Medulla oblongata (tissue), 1 donor: ENCODE measurements around the gene RPRD1A.
"Not testable (repeated sequence)": the region's sequence is repeated elsewhere in the genome, so short reads cannot be mapped to it uniquely, and the experiment has no call there.

Source experiments
- DNase-seq: peaks from one replicate; pipeline ENCODE4 v3.0.0-alpha.2; 2015; ENCODE audit errors: extremely low spot score

The RPRD1A gene

GRCh38 chr18:35969676-35970075 is 97.7 kb downstream of the RPRD1A start:
- no peak for DNase-seq

- no peak for DNase-seq
Measured at GRCh38 chr18:35968278-35968880, 99.0 kb downstream of the RPRD1A start.

GRCh38 chr18:35967866-35968265 is 99.5 kb downstream of the RPRD1A start:
- DNase-seq: not testable (repeated sequence)

DNA sequence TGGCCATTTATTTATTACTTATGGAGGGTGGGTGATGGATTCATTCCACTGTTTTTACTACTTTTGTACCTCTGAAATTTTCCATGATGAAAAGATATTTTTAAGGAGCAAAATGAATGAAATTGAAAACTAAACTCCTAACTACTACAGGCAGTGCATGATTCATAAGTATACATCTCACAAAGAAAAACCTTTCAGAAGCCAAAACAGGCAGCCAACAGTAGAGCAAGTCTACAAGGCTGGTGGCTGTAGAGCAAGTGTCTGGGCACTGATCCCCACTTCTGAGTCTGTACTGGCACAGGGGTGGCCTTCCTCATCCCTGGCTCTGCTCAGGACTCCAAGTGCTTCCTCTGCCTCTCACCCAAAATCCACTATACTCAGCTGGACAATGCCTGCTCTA is 103.0 kb downstream of the RPRD1A start:
- DNase-seq: peak; percentile 14

- DNase-seq: no peak
Measured at GRCh38 chr18:35962320-35962719, 105.0 kb downstream of the RPRD1A start.

GRCh38 chr18:35956226-35956625 is 111.1 kb downstream of the RPRD1A start:
- no peak for DNase-seq

- DNase-seq: no peak
Measured at GRCh38 chr18:35953688-35954087, 113.7 kb downstream of the RPRD1A start.

- no peak for DNase-seq
Measured at GRCh38 chr18:35950628-35950982, 116.8 kb downstream of the RPRD1A start.

DNA sequence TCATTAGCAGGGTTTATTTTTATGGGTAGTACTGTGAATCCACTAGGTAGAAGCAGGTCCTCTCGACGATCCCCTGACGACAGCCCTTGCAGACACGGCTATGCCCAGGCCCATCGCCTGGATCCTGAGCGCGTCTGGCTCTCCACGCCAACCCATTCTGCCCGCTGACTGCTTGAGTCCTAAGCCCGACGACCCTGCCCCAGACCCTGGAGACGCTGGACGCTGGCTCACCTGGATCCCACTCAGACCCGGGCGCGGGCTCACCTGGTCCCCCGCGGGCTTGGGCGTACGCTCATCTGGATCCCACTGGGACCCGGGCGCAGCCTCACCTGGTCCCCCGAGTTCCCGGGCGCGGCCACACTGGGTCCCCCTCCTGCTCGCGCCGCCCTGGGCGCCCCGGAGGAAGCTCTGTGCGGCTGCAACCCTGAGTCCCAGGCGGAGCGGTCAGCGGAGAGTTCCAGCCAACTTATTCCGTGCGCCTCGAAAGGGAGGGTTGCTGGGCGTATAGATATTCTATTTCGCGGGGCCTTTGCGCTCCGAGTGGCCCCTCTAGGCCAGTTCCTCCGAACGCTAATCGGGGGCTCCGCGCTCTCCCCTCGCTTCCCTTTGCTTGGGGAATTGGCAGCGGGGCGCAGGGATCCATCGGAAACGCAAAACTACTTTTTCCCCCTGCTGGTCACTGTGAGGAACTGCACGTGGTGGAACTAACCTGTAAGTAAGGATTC is 117.3 kb downstream of the RPRD1A start:
- peak; percentile 84 for DNase-seq

DNA sequence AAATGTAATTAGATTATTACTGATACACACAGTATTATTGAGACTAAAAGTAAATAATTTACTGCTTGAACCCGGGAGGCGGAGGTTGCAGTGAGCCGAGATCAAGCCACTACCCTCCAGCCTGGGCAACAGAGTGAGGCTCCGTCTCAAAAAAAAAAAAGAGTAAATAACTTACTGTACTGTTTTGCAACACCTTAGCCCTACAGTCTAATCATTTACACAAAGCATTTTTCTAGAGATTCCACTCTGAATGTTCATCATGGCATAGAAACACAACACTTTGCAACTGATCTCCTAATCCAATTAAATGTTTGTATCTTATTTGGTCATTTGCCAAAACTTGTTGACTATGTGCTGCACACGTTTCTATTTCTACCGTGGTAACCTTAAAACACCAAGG is 118.3 kb downstream of the RPRD1A start:
- no peak for DNase-seq

GRCh38 chr18:35948080-35948479 is 119.3 kb downstream of the RPRD1A start:
- DNase-seq: no peak

DNA sequence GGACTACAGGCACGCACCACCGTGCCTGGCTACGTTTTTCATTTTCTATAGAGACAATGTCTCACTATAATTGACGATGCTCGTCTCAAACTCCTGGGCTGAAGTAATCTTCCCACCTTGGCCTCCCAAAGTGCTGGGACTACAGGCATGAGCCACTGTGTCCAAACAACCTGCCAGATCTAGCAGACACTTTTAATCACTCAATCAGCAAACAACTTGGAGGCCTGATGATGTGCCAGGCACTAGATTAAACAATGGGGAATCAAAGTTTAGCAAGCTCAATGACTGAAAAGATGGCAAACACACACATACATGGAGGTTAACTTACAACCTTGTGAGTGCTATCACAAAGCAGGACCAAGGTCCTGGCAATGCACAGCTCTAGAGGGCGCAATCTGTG is 124.7 kb downstream of the RPRD1A start:
- no peak for DNase-seq

- no peak for DNase-seq
Measured at GRCh38 chr18:35942133-35942532, 125.2 kb downstream of the RPRD1A start.

- no peak for DNase-seq
Measured at GRCh38 chr18:35941299-35941698, 126.1 kb downstream of the RPRD1A start.
